GM19193 (cell line): ENCODE measurements around the gene SPG11.

Experiments used
- POLR2A ChIP-seq: IDR thresholded peaks from 4 replicates; pipeline ENCODE4 v1.6.1; 2011; ENCODE audit not compliant: insufficient read depth, insufficient read length; ENCODE audit errors: extremely low read depth

Gene SPG11

DNA sequence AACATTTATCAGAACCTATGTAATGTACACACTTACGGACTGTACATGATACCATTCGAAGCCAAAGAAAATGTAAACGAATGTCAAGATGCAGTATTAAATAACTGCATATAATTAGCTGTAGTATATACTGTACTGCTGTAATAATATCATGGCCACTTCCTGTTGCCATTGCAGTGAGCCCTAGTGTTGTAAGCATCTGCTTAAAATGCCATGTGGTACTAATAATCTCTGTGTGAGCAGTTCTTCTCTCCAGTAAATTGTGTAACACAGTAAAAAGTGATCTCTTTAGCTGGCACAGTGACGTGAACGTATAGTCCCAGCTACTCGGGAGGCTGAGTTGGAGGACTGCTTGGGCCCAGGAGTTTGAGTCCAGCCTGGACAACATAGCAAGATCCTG is 8.6 kb downstream of the SPG11 start:
- TF ChIP-seq POLR2A: no peak

DNA sequence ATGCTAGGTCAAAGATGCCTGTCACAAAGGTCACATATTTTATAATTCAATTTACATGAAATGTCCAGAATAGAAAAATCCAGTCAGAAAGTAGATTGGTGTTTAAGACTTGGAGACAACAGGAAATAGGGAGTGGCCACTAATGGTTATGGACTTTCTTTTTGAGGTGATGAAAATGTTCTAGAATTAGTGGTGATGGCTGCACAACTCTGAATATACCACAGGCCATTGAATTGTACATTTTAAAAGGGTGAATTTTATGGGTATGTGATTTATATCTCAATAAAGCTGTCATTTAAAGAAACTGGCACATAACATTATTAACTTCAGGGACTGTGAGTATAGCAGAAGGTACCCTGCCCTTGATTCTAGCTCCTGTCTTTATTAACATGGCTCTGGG is 15.8 kb downstream of the SPG11 start:
- no peak for TF ChIP-seq POLR2A

DNA sequence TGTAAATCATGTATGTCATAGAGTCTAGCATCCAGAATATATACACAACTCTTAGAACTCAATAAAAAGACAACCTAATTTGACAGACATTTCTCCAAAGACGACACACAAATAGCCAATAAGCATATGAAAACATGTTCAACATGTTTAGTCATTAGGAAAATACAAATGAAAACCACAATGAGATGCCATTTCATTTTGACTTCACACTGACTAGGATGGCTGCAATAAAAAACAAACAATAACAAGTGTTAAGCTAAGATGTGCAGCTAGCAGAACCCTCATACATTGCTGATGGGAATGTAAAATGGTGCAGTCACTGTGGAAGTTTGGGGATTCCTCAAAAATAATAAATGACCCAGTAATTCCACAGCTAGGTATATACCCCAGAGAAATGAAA is 16.4 kb downstream of the SPG11 start:
- TF ChIP-seq POLR2A: no peak

DNA sequence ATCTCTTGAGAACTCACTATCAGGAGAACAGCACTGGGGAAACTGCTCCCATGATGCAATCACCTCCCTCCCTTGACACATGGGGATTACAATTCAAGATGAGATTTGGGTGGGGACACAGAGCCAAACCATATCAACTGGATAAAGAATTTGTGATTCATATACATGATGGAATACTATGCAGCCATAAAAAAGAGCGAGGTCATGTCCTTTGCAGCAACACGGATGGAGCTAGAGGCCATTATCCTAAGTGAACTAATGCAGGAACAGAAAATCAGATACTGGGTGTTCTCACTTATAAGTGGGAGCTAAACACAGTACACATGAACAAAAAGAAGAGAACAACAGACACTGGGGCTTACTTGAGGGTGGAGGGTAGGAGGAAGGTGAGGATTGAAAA is 17.0 kb downstream of the SPG11 start:
- no peak for TF ChIP-seq POLR2A

DNA sequence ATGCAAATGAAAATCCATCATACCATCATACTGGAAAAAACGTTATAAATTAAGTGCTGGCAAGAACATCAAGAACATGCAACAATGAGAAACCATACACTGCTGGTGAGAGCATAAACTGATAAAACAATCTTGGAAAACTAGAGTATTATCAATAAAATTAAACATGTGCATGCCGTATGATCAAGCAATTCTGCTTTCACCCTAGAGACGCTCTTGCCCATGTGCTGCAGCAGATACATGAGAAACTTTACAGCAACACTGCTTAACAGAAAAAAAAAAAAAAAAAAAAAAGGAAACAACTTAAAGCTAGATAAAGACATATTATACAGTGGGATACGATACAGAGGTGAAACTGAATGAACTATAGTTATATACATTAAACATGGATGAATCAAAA is 21.8 kb downstream of the SPG11 start:
- TF ChIP-seq POLR2A: no peak

DNA sequence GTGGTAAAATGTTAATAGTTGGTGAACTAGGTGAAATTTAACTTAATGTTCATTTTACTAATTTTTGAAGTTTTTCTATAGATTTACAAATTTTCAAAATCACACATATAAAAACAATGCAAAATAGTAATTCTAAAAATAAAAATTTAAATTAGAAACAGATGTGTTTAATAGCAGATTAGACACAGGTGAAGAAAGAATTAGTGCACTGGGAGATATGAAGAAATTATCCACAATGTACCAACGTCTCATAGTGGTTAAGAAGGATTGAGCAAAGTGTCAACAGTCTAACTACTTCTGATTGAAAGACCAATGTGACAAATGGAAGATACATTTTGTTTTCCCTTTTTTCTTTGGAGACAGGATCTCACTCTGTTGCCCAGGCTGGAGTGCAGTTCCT is 26.5 kb downstream of the SPG11 start:
- no peak for TF ChIP-seq POLR2A

DNA sequence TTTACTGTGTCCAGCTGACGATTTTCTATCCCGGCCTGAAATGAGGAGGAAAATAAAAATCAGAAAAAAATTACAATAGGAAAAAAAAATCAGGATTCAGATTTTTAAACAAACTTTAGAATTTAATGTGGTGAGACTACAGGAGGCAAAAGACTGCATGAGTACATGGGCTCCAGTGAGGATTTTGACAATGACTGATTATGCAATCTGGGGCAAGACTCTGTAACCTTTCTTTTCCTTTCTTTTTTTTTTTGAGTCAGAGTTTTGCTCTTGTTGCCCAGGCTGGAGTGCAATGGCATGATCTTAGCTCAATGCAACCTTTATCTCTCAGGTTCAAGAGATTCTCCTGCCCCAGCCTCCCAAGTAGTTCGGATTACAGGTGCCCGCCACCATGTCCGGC is 29.9 kb downstream of the SPG11 start:
- no peak for TF ChIP-seq POLR2A

DNA sequence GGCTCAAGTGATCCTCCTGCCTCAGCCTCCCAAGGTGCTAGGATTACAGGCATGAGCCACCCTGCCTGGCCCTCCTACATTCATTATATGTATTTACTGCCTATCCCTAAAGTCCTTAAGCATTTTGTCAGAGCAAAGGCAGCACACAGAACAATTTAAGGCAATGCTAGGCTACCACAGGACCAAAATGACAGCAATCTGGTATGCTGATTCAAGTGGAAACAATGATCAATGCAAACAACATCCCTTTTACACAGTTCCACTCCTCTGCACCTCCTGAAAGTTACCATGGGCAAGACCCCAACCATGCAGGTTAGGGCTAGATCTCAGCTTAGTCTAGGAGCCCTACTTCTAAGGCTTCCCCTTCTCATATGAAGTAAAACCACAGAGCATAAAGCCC is 40.3 kb downstream of the SPG11 start:
- no peak for TF ChIP-seq POLR2A

DNA sequence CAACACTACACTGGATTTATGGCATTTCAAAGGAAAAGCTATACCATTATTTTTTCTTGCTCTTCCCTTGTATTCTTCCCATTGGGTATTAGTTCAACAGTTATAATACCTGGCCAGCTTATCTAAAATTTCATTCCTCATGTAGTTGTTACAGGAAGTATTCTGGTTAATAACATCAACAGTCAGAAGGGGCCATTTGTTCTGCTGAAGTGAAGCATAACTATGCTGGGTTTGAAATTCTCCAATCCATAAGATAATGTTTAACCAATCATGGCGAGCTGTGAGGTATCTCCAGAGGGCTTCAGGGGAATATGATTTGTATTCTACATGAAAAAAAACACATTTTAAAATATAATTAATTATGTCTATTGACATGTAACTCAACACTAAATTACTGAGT is 43.4 kb downstream of the SPG11 start:
- no peak for TF ChIP-seq POLR2A

DNA sequence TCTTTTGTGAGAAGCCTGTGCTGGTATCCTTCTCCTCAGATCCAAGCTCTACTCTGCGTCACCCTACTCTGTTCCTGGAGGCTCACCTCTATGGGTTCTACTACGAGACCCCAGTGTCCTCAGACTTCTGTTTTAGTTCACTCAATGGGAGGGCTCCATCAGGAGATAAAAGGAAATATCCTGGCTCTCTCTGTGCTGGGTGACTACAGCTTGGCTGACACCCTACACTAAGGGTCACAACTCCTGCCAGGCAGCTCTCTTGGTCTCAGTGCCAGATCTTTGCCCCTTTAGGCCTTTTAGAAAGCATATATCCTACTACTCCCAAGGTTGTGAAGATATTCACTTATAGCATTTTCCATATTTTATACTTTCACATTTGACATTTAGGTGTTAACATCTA is 46.5 kb downstream of the SPG11 start:
- no peak for TF ChIP-seq POLR2A

DNA sequence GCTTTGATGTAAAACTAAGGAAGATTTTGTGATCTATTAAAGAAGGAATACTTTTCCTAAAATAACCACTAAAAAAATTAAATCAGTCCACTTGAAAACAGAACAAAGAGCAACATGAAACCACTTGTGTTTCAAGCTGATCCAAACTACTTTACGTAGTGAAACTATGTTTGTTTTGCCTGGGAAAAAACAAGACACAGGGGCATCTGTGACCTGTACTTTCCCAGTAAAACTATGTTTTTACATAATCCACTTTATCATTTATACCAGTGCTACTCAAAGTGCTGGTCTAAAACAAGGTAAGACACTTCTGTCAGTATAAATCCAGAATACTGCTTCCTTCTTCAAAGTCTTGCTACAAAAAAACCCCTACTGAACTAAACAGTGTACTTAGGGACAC is 56.7 kb downstream of the SPG11 start:
- no peak for TF ChIP-seq POLR2A

DNA sequence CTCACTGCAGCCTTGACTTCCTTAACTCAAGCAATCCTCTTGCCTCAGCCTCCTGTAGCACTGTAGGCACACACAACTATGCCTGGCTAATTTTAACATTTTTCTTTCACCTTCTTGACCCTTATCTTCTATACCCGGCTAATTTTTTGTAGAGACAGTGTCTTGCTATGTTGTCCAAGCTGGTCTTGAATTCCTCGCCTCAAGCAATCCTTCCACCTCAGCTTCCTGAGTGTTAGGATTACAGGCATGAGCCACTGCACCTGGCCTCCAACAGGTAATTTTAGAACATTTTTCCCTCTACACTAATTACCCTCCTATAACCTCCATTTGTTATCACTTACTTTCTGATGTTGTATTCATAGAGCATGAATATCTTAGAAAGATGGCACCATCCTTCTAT is 60.3 kb downstream of the SPG11 start:
- TF ChIP-seq POLR2A: no peak

DNA sequence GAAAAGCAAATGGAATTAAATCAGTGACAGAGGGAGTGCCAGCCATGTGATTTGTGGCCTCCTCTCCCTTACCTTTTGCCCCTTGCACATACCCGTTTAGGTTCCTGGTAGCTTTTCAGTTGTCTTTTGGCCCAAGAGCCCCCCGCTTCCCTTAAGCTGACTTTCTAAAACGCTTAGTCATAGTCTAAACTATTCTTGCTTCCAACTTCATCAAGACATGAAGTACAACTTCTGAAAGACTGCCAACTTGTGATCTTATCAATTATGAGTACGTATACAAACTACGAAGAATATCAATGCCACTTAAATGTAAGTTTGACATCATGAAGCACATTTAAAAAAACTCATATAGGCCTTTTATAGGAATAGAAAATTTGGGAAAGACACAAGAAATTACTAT is 64.6 kb downstream of the SPG11 start:
- no peak for TF ChIP-seq POLR2A

DNA sequence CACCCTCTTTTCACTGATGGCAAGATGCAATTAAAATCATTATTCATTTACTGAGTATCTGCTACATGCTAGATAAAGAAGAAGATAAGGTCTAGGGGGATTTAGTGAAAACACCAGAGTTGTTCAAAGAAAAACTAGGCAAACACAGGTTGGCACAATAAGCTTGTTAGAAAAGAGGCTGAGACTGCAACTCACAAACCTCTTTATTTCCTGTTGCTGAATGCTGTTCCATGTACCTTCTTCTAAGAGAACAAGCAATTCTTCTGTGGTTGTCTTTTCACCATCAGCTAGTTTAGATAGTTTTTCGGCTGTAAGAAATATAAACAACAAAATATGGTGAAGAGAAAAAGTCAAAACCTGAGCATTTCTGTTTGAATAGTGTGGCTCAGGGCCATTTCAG is 65.4 kb downstream of the SPG11 start:
- TF ChIP-seq POLR2A: no peak

DNA sequence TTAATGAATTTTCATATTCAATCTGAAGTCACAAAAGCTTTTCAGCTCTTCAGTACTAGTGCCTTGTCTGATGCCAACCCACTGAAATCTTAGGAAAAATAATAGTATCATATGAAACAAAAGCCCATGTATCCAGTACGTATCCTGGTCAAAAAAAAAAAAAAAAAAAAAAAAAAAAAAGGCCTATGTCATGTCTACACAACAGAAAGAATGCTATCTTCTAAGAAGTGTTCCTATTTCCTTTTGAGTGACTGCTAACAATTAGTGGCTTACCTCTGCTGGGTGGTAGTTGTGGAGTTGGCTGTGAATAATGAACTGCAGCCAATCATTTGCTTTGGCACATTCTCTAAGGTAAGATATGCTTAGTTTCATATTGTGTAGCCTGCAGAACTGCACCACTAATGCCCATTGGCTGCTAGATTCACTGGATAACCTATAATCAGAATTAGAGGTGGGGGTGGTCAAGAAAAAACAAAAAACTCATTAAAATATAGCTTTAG is 66.9 kb downstream of the SPG11 start:
- no peak for TF ChIP-seq POLR2A

DNA sequence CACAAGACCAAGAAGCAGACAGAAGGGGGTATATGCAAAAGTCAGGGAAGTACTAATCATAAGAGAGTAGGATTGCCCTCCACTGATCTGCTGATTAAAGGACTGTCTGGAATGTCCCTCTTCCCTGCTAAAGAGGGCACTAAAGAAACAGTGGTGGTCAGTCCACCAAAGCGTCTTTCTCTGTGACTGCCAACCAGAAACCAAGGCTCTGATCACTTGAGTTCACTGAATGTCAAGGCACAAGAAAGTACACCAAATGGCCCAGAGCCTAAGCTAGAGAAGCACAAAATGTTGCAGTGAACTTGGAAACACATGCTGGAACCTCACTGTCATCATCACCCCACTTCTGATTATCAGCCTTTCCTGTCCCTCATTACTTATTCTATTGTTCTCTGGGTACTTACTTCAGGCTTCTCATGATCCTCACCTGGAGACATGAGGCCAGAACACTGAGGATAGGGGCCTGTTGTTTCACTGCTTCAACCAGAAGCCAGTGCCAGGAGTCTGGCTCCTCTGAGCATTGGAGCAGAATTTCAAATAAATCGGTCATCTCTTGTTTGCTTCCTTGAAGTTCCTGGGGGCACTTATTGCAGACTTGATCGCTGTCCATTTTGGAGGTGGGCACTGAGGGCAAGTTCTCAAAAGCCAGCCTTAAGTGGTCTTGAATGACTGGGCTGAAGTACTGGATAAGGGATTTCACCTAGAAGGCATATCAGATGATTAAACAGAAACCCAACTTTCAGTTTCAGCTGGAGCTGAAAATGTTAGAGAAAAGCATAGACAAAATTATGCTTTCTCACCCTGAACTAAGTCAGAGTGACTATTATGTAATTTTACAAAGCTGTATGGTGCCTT is 67.6 kb downstream of the SPG11 start:
- no peak for TF ChIP-seq POLR2A

DNA sequence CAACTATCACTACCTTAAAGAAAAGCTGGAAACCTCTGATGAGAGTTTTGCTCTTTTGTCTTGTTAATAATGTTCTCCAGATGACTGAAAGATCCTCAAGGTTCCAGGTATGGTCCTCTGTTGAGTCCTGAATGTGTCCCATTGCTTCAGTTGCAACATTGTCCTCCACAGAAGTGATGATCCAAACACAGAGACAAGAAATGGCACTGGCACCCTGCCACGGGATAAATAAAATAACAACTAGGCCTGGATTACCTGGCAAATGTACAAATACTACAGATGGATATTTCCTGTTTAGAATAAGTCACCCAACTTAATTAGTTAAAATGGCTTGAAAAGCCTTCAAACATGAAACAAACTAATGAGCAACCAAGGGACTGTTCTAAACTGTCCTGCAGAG is 68.2 kb downstream of the SPG11 start:
- TF ChIP-seq POLR2A: no peak
